ENCODE measurements around the gene GALNT10. TPM values are rescaled to one million over a fixed set of nuclear protein-coding genes. Genes with fewer than 3 reads are reported as not detected.

The GALNT10 gene
- total RNA-seq, 1 donor from 2014 or later = 11.5 TPM

GRCh38 chr5:154421868-154422267 is 231.3 kb downstream of the GALNT10 start:
- intact Hi-C loops (cut with DNase I) = no loop called here
- no peak overlapping the region for H3K27ac ChIP-seq
- no peaks in the 10 kb centered on the region for H3K27me3 ChIP-seq
- no peak for DNase-seq (ENCODE audit: extremely low spot score in 2 of 2)
- TF ChIP-seq POLR2AphosphoS5 (IDR thresholded peaks at IDR 0.05; ENCODE audit: insufficient read depth in 1 of 2, low read depth in 1 of 2) = no peak
- no peaks in the 10 kb centered on the region for H3K36me3 ChIP-seq
- no peaks in the 10 kb centered on the region for H3K4me1 ChIP-seq
- no peak overlapping the region for H3K4me3 ChIP-seq
- no peaks in the 10 kb centered on the region for H3K9me3 ChIP-seq

GRCh38 chr5:154422298-154422697 is 231.8 kb downstream of the GALNT10 start:
- no peaks in the 10 kb centered on the region for H3K9me3 ChIP-seq
- intact Hi-C loops (cut with DNase I) = no loop called here
- H3K4me3 ChIP-seq = no peak overlapping the region
- no peaks in the 10 kb centered on the region for H3K36me3 ChIP-seq
- no peaks in the 10 kb centered on the region for H3K27me3 ChIP-seq
- no peak for TF ChIP-seq POLR2AphosphoS5 (IDR thresholded peaks at IDR 0.05; ENCODE audit: insufficient read depth in 1 of 2, low read depth in 1 of 2)
- H3K4me1 ChIP-seq = no peaks in the 10 kb centered on the region
- no peak for DNase-seq (ENCODE audit: extremely low spot score in 2 of 2)
- H3K27ac ChIP-seq = no peak overlapping the region

GRCh38 chr5:154428208-154428607 is 237.7 kb downstream of the GALNT10 start:
- Histone ChIP-seq H3K9me3 (no peaks in the 10 kb centered on the region), H3K4me3 (no peak overlapping the region), H3K36me3 (no peaks in the 10 kb centered on the region), H3K27ac (no peak overlapping the region), H3K4me1 (no peaks in the 10 kb centered on the region), H3K27me3 (no peaks in the 10 kb centered on the region)
- DNase-seq (ENCODE audit: extremely low spot score in 2 of 2) = no peak
- intact Hi-C loops (cut with DNase I) = no loop called here
- TF ChIP-seq POLR2A (IDR thresholded peaks at IDR 0.05) = no peak
- no peak for TF ChIP-seq CTCF (IDR thresholded peaks at IDR 0.05)
- TF ChIP-seq POLR2AphosphoS5 (IDR thresholded peaks at IDR 0.05; ENCODE audit: insufficient read depth in 1 of 2, low read depth in 1 of 2) = no peak

GRCh38 chr5:154429341-154429740 is 238.8 kb downstream of the GALNT10 start:
- H3K4me3 ChIP-seq = no peak overlapping the region
- TF ChIP-seq POLR2A (IDR thresholded peaks at IDR 0.05) = no peak
- TF ChIP-seq CTCF (IDR thresholded peaks at IDR 0.05) = no peak
- TF ChIP-seq POLR2AphosphoS5 (IDR thresholded peaks at IDR 0.05; ENCODE audit: insufficient read depth in 1 of 2, low read depth in 1 of 2) = no peak
- no peaks in the 10 kb centered on the region for H3K4me1 ChIP-seq
- no peak overlapping the region for H3K27ac ChIP-seq
- no peaks in the 10 kb centered on the region for H3K27me3 ChIP-seq
- intact Hi-C loops (cut with DNase I) = no loop called here
- H3K36me3 ChIP-seq = no peaks in the 10 kb centered on the region
- DNase-seq (ENCODE audit: extremely low spot score in 2 of 2) = no peak
- H3K9me3 ChIP-seq = no peaks in the 10 kb centered on the region

- peaks cover 0 to 4% of the 10 kb centered on the region in 2 donors for H3K36me3 ChIP-seq
- intact Hi-C loops (cut with DNase I) = no loop called here
Measured at GRCh38 chr5:154430466-154430865, 239.9 kb downstream of the GALNT10 start.

More at GRCh38 chr5:154430466-154430865, 239.9 kb downstream of the GALNT10 start:
- Histone ChIP-seq H3K4me3 (no peak overlapping the region), H3K27me3 (no peaks in the 10 kb centered on the region), H3K9me3 (no peaks in the 10 kb centered on the region), H3K4me1 (no peaks in the 10 kb centered on the region), H3K27ac (no peak overlapping the region)
- TF ChIP-seq CTCF (IDR thresholded peaks at IDR 0.05) (no peak), POLR2A (IDR thresholded peaks at IDR 0.05) (no peak), POLR2AphosphoS5 (IDR thresholded peaks at IDR 0.05; ENCODE audit: insufficient read depth in 1 of 2, low read depth in 1 of 2) (no peak)
- peak in 1 of 2 donors; percentile 42 for DNase-seq (ENCODE audit: extremely low spot score in 2 of 2)
